Stimulated activated CD4-positive, alpha-beta T cell treated with anti-CD3 and anti-CD28 coated beads, TNF-alpha, amount 100 ng/mL, for 1 hour (primary cell): Measurements from ENCODE around the gene CPEB1.
A peak's percentile ranks its signal among the peaks of the same experiment; 100 is the strongest.
"Not testable (repeated sequence)": the region's sequence is repeated elsewhere in the genome, so short reads cannot be mapped to it uniquely, and the experiment has no call there.

Experiments
- DNase-seq, 3 donors: peaks; one replicate each; pipeline ENCODE4 v3.0.0-alpha.2; 2020; ENCODE audit warnings: low read depth in 3 of 3, low spot score in 1 of 3

CPEB1 gene

GRCh38 chr15:82530606-82531379 lies 116.4 kb downstream of the CPEB1 start:
- DNase-seq: peak; percentile 21 to 46 (median 32)

GRCh38 chr15:82530006-82530405 lies 117.2 kb downstream of the CPEB1 start:
- no peak for DNase-seq

GRCh38 chr15:82513587-82513986 lies 133.6 kb downstream of the CPEB1 start:
- DNase-seq: not testable (repeated sequence)

- not testable (repeated sequence) for DNase-seq
Observed at GRCh38 chr15:82507693-82508092, 139.5 kb downstream of the CPEB1 start.

GRCh38 chr15:82507087-82507486 lies 140.1 kb downstream of the CPEB1 start:
- not testable (repeated sequence) for DNase-seq

- not testable (repeated sequence) for DNase-seq
Observed at GRCh38 chr15:82505842-82506241, 141.3 kb downstream of the CPEB1 start.

- not testable (repeated sequence) for DNase-seq
Observed at GRCh38 chr15:82504074-82504473, 143.1 kb downstream of the CPEB1 start.

- DNase-seq: not testable (repeated sequence)
Observed at GRCh38 chr15:82502700-82503339, 144.3 kb downstream of the CPEB1 start.

GRCh38 chr15:82500772-82501171 lies 146.4 kb downstream of the CPEB1 start:
- DNase-seq: not testable (repeated sequence)

GRCh38 chr15:82497978-82498377 lies 149.2 kb downstream of the CPEB1 start:
- not testable (repeated sequence) for DNase-seq
